Activated gamma-delta T cell (primary cell): ENCODE measurements around the gene KRT6A.

Source experiments
- DNase-seq: peaks from one replicate; lab custom pipeline; 2025; lab: John Stamatoyannopoulos, UW

KRT6A gene

DNA sequence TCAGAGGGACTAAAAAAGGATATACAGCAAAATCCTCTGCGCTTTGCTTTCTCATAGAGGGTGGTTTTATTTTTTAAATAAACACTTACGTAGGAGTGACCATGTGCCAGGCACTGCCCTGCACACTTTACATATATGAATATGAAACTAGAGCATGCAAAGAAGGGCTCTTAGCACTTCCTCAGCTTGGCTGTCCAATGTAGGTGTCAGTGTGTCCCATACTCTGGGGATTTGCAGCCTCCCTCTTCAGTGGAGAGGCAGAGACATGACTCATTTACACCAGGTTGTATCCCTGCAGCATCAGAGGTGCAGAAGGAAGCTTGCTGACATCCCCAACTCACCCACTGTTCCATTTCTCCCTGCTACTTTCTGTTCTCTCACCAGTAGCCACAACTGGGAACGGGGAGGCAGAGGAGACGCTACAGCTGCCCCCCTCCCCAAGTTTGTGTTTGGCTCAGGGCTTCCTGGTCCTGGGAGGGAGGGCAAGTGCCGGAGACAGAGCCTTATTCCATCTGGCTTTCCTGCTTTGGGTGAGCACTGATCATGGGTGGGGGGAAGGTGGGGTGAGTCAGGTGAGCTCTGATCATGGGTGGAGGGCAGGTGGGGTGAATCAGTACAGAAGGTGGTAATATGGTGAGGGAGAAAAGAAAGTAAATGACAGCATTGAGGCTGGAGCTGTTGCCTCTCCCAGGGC lies 32.0 kb upstream of the KRT6A start:
- no peak for DNase-seq

DNA sequence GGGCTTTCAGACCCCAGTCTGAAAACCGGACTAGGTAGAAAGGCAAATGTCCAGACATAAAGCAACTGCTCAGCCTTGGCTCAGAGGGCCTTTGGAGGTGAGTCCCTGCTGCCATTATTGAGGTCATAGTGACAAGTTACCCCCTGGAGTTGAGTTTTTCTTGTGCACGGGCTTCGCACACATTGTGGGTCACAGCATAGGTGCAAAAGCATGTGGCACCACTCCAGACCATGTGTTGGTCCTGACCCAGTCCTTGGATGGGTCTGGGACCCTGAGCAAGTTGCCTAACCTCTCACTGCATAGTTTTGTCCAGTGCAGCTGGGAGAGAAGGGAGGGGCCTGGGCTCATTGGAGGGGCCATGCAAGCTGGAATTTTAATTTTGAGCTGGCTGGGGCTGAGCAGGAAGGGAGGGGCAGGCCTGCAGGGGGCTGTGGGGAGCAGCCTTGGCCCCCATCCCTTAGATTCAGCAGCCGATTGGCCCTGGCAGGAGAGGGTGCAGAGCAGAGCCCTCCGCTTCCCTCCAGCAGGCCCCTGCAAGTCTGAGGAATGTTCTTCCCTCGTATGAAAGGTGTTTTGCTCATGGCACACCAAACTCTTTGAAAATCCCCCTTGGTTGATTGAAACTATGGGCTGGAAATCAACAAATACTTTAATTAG lies 31.3 kb upstream of the KRT6A start:
- DNase-seq = no peak

DNA sequence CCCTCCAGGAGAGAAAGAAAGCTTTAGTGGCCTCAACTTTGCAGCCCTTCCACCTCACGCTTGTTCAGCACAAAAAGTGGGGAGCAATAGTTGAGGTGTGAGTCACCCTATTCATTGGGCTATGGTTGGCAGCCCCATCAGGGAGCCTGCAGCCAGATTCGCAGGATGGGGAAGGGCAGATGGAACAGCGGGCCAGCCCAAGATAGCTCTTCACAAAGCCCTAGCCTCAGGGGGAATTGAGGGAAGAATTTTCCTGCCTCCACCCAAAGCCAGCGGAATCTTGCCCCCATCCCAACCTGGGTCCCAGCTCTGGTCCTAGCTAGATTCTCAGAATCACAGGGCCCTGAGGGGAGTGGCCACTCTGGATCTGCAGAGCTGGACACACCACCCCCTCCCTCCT lies 30.8 kb upstream of the KRT6A start:
- DNase-seq = no peak

DNA sequence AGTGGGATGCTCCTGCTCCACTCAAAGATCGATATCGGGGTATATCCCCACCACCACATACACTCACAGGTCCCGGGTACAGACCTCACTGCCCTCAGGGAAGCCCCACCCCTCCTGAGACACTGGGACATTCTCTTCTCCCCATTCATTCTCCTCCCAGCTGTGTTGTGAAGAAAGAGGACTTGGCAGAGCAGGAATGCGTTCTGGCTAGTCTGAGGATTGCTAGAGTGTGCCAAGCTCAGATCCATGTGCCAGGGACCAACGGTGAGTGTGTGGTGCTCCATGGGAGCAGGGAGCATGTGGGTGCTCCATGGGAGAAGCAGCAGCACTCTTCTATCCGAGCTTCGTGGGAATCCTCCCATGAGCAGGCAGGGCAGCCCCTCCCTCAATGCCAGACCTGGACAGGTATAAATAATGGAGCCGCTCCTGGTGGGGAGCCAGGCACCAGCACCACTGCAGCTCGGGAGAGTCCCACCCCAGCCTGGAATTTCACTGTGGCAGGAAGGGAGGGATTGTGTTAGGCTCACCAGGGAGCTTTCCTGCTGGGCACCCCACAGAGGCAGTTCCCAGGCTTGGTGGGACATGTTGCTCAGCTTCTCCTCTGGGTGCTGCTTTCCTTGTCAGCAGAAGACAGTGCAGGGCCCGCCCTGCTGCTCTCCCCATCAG lies 29.4 kb upstream of the KRT6A start:
- DNase-seq = no peak

DNA sequence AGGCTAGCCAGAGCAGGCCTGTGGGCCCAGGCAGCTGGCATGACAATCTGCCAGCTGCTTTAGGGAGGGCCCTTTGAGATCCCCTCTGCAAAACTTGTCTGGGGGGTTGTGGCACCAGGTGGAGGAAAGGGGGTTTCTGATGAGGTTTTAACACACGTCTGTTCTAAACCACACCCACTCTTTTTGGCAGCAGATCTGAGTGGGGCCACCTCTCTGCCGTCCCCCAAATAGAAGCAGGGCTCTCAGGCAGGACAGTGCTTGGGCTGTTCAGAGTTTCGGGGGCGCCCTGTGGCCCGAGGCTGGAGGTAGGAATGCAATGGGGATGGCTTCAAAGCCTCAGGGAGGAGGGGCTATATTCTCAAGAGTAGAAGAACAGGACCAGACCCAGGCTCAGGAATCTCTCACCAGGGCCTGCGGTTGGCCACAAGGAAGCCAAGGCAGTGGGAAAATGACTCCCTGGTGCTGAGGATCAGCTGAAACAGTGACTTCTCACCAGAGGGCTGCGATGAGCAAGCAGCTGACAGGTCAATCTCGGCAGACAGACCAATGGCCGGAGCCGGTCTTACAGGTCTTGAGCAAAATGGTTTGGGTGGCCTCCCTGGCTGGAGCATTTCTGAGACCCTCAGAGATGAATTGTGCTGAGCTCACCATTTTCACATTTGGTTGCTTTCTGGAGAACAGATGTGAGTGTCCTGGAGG lies 28.7 kb upstream of the KRT6A start:
- no peak for DNase-seq

DNA sequence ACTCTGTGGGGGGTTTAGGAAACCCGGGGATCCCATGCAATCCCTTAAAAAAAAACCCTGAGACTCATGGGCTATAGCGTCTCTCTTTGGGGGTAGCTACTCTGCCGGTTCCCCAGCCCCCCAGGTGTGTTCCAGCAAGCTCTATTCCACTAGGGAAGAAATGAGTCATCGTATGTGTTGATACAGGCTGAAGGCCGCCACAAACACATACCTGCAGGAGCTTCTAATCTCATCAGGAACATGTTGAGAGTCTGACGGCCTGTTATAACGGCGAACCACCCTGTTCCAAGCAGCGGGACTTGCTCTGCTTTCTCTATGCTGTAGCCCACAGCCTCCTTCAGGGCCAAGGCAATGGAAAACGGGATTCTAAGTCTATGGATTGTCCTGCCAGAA lies 28.1 kb upstream of the KRT6A start:
- no peak for DNase-seq

DNA sequence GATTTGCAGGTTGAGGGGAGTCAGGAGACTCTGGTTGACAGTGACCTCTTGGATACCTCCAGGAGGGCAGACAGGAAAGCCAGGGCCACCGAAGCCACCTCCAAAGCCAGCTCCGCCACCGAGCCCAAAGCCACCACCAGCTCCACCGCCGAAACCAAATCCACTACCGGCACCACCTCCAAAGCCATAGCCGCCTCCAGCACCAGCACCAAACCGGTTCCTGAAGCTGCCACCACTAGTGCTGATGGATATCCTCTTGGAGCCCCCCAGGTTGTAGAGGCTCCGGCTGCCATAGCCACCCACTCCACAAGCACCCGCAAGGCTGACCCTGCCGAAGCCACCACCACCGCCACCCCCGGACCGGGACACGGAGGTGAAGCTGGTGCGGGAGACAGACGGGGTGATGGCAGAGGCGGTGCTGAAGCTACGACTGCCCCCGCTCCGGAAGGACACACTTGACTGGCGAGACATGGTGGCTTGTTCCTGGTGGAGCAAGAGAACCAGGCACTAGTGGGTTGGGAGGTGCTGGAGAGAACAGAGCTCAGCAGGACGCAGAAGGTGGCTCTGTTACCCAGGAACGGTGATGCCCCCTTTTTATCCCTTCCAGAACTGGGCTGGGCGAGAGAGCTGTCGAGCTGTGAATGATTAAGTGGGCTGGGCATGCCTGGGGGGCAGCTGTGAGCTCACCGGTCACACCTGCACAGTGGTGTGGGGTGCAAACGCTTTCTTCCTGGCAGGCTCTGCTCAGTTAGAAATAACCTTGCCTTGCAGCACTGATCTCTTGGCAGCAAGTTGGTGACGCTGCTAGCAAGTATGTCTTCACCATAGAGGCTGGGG lies 27.0 kb upstream of the KRT6A start, which contains the start of gene KRT5:
TSS of gene KRT5 (minus strand) at position 569 of the 837 bp plus-strand sequence. CDS start at position 471, 98 bp downstream.
- DNase-seq = no peak

DNA sequence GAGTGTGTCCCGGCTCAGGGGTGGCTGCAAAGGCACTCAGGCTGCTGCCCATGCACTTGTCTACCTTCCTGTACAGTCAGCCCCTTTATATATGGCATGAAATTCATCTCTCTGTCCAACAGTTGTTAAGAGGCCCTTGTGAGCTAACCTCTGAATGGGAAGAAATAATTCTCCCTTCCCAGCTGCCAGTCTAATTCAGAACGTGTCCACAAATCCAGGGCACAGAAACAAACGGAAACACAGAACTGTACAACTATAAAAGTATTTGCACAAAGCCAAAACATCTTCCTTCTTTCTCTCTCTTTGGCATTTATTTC lies 26.3 kb upstream of the KRT6A start:
- no peak for DNase-seq

DNA sequence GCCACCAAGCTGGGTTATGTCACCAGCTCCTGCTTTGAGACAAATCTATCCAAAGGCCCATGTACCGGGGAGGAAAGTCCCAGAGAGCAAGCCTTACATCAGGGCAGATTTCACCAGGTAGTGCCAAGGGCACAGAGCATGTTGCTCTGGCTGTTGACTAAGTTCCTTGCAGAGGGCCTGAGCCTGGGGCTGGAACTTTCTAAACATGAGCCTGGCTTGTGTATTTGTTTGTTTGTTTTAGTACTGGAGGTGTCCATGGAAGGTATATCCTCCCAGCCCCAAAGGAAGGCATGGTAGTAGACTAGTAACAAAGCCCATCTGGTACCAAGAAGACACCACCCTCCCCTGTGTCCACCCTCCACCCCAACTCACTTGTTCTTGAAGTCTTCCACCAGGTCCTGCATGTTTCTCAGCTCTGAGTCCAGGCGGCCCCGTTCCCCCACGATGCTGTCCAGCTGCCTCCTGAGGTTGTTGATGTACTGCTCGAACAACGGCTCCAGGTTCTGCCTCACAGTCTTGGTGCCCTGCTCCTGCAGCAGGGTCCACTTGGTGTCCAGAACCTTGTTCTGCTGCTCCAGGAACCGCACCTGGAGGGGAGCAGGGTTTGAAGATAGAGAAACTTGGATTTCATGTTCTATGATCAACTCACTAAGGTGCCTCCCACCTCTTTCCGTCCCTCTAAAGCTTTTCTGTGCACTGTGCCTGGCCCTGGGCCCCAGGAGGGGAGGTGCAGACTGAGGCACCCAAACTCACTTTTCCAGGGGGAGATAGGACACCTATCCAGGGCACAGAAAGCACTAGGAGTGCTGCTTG lies 25.7 kb upstream of the KRT6A start:
- no peak for DNase-seq

DNA sequence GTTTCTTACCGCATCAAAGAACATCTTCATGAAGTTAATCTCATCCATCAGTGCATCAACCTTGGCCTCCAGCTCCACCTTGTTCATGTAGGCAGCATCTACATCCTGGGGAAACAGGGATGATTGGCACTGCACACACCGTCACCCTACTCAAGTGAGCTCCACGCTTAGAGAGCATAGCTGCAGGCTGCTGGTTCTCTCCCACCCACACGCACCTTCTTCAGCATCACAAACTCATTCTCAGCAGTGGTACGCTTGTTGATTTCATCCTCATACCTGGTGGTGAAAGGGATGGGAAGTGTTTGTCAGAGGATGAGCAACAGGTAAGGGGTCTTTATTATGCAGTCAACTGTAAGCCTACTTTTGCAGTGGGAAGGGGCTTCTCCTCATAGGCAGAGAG lies 24.8 kb upstream of the KRT6A start:
- no peak for DNase-seq

DNA sequence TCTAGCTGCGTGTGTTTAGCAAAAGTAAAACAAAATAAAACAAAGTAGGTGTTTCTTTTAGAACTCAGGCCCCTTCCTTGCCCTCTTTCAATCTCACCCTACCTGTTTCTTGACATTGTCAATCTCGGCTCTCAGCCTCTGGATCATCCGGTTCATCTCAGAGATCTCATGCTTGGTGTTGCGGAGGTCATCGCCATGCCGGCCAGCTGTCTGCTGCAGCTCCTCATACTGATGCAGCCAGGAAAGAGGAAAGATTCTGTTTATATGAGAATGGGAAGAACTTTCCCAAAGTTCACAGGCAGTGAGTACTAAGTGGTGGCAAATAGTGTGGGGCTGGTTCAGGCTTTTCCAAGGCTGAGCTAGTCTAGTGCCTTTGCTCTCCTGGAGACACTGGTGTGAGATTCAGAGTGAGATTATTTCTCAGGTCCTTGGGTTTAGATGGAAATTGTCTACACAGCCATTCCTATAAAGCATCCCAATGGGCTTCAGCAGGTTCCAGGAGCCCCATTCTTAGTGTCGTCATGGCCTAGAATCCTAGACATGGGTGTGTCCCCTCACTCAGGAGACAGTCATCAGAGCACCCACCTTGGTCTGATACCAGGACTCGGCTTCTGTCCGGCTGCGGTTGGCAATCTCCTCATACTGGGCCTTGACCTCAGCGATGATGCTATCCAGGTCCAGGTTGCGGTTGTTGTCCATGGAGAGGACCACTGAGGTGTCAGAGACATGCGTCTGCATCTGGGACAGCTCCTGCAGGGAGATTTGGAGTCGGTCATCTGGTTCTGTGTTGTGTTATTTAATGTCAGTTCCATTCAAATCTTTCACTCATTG lies 24.2 kb upstream of the KRT6A start:
- no peak for DNase-seq

DNA sequence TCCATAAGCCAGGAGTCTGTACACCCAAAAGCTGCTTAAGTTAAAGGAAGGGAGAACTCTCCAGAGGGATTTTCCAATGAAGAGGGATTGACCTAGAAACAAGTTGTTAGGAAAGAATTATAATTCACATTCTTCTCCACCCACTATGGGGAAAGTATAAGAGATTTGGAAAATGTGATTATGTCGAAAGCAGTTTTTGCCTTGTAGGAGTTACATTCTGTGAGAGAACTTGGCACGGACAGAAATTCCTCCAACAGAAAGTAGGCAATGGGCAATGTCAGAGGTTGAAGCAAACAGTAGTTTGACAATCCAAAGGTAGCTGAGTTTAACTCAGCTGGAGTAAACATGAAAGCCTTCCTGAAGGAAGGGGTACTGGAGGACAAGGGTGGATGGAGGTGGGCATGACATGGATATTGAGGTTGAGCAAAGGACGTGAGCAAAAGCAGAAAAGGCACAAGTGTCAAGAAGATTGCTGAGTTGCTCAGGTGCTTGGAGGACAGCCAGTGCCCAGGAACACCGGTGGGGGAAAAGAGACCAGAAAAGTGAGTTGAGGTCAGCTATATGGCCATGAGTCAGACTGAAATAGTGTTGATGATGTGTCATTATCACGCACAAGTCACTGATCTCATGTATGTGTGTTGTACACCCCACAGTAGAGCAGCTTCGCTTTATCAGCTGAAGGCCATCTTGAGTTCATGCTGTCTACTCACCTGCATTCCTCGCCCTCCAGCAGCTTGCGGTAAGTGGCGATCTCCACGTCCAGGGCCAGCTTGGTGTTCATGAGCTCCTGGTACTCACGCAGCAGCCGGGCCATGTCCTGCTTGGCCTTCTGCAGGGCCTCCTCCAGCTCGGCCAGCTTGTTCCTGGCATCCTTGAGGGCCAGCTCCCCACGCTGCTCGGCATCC lies 23.1 kb upstream of the KRT6A start:
- no peak for DNase-seq

DNA sequence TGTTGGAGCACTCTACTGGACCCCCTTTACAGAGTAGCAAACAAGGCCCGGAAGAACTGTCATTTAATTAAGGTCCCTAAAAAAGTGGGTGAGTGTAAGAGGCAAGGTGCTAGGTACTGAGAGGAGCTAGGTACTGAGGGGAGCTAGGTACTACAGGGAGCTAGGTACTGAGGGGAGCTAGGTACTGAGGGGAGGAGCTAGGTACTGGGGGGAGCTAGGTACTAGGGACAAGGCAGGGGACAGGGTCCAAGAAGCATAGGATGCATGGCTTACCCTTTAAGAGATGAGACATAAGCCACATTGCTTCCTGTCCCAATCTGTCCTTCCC lies 22.2 kb upstream of the KRT6A start:
- no peak for DNase-seq

DNA sequence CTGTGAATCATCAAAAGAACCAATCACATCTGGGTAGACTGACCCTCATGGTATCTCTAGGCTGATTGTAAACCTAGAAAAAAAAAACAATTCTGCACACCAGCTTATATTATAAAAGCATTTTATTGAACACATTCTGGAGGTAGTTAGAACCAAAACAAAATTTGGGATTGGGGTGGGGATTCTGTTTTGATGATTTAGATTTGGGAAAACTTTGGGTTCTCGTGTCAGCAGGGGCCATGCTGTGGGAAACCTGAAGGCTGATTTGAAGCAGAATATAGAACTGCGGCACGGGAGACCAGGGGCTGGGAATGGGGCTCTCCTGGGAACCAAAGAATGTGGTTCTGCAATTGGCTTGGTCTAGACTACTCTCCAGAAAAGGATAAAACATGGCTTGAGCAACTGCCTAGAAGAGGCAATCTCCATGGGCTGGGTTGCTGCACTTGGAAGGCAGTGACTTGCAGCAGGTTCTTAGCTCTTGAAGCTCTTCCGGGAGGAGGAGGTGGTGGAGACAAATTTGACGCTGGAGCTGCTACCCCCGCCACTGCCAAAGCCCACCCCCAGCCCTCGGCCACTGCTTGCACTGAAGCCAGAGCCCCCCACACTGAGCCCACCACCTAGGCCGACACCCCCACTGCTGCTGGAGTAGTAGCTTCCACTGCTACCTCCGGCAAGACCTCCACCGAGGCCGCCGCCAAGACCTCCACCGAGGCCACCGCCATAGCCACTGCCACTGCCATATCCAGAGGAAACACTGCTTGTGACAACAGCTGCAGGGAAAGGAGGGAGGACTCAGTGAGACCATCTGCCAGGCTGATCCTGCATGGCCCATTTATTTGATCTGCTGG lies 21.6 kb upstream of the KRT6A start:
- no peak for DNase-seq

DNA sequence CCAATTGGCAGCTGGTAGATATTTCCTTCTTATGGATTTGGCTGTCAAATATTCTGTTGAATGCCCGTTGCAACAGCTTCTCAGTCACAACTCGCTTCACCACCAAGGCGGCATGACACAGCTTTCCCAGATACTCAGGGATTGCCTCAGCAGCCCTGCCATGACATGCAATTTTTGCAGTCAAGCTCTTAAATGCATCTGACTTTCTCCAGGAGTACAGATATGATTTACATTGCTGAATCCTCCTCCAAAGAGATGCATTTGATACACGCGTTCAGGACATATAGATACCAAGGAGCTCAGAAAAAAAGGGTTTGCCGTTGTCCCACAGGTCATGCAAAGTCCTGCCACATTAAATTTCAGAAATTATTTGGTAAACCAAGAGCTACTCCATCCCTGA lies 20.7 kb upstream of the KRT6A start:
- DNase-seq = no peak

DNA sequence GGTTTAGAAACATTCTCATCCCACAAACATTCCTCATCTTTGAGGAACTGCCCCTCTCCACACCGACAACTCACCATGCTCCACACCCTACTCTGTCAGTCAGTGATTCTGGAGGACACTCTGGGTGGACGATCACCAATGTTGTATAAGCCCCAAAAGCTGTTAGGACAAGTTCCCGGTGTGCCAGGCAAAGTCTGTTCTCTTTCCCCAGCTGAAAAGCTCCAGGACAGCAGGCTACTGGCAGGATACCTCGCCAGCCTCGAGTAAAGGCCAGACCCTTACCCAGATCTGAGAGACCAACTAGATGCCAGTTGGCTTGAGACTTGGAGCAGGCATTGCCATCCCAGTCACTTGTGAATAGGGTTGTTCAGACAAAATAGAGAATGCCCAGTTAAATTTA lies 15.2 kb upstream of the KRT6A start:
- no peak for DNase-seq

DNA sequence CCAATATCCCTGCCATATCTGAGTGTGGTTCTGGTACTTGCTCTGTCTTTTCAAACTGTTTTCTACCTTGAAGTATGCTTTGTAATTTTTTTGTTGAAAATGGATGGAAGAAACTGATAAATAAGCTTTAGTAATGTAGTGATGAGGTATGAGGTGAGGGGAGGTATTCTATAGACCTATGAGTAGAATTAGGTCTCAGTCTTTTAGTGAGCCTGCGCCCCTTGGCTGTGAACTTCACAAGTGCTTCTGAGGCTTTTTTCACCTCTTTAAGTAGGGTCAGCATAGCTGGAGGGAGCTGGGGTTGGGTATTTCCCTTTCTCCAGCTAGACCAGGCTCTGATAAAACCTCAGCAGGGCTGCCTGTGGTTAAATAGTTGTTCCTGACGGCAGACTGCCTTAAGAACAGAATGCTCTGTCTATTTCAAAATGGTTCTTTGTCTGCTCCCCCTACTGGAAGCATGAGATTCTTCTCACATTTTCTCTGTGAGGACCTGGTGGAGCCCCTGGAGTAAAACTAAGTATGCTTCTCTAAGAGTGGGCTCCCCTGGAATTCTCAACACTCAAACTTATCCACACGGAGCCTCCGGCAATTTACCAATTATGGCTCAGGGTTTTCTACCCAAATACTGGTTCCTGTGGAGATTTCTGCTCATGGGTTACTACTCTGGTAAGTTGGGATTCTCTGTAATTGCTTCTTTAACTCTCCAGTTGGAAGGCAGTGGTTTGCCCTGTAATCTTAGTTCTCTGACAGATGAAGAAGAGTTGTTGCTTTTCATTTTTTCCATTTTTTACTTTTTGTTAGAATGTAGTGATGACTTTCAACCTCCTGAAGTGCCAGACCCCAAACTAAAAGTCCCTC lies 14.0 kb upstream of the KRT6A start:
- DNase-seq = no peak
